T-helper 2 cell treated with Interferon-gamma antibody and Interleukin-4, amounts not matched to agents 100 ng/mL and 5 ng/mL, for 36 hours (primary cell): ENCODE results near the gene LRRC2. TPM values are rescaled to one million over a fixed set of nuclear protein-coding genes. Genes with fewer than 3 reads are reported as not detected.
"Not testable (repeated sequence)": the region's sequence is repeated elsewhere in the genome, so short reads cannot be mapped to it uniquely, and the experiment has no call there.

Experiments
- intact Hi-C: fragments of 100-400 bp; cut with micrococcal nuclease; formaldehyde crosslinking; loops from one replicate; pipeline ENCODE4 v1.15.1; 2023
- total RNA-seq: library from RNA; stranded (reverse); gene quantifications from 2 replicates; pipeline ENCODE4 v1.2.3, GENCODE V29; 2022

Gene LRRC2
- total RNA-seq, 1 donor from 2014 or later, result not detected

DNA sequence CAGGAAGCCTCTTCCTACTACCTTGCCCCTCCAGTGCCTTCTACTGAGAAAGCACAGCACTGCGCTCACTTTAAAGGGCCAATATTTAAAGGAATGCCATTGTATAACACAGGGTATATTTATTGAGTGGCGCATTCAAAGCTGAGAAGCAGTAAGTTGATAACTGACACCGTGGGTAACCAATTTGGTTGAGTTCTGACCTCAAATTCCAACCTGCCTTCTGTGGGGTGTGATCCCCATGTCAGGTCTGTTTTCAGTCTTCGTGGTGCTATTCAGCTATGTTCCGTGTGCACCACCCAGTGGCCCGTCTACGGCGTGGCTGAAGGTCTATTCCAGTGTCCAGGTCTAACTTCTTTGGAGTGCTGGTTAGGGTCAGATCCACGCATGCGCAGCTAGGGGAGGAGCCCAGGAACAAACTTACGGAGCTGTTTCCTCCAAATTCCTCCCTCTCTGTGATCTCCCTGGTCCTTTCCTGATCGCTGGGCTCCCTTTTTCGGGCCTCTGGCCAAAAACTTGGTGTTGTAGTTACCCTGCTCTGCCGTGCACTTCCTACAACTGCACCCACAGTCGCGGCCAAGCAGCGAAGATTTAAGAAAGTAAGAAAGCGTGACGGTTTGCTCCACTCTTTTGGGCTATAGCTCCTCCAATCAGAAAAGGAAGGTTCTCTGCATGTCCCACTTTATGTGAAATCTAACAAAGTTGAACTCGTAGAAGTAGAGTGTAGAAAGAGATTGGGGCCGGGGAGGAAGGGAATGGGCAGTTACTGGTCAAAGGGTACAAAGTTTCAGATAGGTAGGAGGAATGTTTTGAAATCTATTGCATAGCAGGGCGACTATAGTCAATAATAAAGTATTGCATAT is 7.7 kb downstream of the LRRC2 start:
- intact Hi-C loops, result loop anchor here (1.0 to 2.0 kb wide), 4 partner anchors 20 to 72 kb away; partner anchors contain the start of gene RTP3

DNA sequence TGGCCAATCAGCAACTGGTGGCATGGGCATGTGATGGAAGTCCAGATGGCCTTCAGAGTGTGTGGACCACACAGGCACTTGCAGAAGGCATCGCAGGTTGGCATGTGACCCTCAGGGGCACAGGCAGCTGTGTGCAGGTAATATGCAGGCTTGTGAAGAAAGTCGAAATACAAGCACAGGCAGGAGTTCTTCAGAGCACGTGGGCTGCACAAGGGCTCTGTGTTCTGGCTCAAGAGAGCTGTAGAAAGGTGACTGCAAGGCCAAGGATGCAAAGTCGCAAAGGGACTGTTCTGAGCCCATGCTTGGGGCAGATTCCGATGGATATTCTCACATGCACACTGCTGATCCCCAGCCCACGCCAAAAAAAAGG is 8.3 kb downstream of the LRRC2 start:
- intact Hi-C loops, result loop anchor here (1.0 to 2.0 kb wide), 4 partner anchors 19 to 73 kb away; partner anchors contain the start of gene RTP3

DNA sequence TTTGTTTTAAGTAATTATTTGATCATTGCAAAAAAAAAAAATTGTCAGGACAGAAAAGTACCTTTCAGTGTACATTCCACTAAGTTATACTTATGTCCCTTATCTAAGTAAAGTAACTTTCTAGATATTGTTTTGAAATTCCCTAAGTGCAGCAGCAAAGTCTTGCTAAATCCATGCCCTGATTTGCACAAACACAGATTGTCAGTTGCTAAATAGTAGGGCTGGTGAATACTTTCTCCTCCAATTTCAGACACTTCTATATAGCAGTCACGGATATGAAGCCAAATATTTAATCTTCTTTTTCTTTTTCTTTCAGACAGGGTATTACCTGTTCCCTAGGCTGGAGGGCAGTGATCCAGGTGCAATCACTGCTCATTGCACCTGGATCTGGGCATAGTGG is 12.9 kb downstream of the LRRC2 start:
- intact Hi-C loops, result no loop called here

DNA sequence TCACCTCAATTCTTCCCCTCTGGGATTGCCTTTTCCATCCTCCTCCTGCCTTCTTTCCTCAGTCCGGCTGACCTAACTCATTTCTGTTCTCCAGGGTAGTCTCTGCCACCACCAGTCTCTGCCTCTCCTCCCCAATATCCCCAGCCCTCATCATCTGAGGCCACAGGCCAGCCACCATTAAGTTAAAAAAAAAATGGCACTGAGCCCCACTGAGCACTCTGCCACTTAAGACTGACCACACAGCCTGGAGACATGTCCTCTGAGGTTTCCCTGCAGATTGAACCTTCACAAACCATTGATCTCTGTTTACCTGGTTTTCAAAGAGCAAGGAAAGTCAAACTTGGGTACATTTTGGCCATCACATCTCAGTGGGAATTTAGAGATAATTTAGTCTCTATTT is 13.6 kb downstream of the LRRC2 start:
- intact Hi-C loops, result no loop called here

GRCh38 chr3:46551615-46552014 is 14.5 kb downstream of the LRRC2 start:
- intact Hi-C loops, result no loop called here

DNA sequence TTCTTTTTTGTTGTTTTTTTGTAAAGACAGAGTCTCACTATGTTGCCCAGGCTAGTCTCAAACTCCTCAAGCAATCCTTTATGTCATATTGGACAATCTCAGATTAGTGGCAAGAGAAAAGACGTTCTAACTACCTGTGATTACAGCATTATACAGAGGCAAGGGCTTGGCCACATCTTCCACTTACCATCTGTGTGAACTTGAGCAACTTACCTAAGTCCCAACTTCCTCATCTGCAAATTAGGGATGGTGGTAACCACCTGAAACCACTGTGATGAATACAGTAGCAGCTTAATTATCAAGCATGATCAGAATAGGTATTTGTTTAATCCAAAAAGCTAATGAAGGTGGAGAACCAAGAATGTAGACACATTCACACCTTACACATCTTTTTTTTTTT is 16.1 kb downstream of the LRRC2 start:
- intact Hi-C loops, result no loop called here

- intact Hi-C loops, result no loop called here
Observed at GRCh38 chr3:46549408-46549904, 16.6 kb downstream of the LRRC2 start.

DNA sequence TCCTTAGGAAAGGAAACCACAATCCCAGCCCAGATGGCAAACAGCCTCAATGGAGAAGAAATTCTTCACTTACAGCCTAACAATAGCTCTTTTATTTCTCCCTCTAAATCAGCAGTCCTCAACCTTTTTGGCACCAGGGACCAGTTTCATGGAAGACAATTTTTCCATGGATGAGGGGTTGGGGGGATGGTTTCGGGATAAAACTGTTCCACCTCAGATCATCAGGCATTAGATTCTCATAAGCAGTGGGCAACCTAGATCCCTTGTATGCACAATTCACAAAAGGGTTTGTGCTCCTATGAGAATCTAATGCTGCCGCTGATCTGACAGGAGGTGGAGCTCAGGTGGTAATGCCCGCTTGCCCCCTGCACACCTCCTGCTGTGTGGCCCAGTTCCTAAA is 17.5 kb downstream of the LRRC2 start:
- intact Hi-C loops, result not testable (repeated sequence)

DNA sequence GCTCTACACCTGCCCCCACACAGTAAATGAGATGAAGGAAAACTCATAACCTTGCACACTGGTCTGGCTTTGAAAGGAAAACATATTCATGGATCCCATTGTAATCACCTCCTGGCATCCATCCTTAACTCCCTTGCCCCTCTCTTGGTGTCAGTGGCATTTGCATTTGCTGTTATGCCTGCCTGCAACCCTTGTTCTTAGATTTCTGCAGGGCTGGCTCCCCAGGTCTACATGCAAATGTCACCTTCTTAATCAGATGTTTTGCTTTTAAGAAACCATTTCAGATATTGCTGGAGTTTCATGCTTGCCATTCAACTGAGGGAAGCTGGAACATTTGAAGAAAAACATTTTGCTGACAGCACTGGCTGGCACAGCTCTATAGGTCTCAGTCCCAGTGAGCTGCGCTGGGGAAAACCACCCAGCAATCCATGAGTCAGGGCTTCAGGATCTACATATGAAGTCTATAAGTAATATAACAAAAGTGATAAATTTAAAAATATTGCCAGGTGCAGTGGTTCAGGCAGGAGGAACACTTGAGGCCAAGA is 19.1 kb downstream of the LRRC2 start:
- intact Hi-C loops, result no loop called here

GRCh38 chr3:46545818-46546630 is 20.1 kb downstream of the LRRC2 start:
- intact Hi-C loops, result no loop called here

GRCh38 chr3:46544771-46545503 is 21.2 kb downstream of the LRRC2 start:
- intact Hi-C loops, result no loop called here

DNA sequence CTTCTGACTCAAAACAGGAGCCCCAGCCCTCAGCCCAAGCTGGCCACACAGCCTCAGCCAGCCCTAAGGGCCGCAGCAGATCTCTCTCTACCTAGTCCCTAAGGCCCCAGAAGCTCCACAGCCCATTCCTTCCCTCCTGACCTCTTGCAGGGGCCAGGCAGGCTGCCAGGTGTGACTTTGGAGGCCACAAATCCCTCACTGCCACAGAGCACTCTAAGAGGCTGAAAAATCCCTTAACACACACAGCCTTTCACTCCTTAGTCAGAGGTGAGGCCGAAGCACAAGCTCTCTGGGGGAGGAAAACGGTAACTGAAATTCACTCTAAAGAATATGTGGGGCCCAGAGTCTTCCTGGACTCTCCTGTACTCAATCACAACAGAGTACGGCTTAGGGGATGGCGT is 23.3 kb downstream of the LRRC2 start:
- intact Hi-C loops, result no loop called here

DNA sequence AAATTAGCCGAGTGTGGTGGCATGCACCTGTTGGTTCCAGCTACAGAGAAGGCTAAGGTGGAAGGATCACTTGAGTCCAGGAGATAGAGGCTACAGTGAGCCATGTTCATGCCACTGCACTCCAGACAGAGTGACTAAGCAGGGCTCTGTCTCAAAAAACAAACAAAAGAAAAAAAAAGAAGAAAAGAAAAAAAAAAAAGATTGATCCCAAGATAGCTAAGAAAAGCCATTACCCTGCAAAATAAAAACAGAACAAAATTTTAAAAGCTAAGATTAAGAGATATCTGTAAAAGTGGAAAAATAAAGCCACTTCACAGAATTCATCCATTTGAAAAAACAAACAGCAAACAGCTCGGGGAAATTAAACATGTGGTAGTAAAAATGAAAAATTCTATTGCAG is 23.8 kb downstream of the LRRC2 start:
- intact Hi-C loops, result no loop called here

DNA sequence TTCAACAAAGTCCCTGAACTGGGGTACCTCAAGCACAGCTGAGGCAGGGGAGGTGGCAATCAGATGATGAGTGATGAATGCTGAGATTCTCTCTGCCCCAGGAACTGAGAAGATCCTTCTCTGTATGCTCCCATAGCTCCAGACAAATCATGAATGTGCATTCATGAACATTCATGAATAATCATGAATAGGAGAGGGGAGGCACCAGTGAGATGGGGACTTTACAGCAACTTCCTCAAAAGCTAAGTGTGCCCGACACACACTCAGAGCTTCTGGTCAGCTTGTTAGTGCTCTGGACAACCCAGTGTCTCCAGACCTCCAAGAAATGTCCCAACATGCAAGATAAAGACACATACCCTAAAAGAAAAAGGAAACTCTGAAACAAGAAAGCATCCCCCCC is 24.3 kb downstream of the LRRC2 start:
- intact Hi-C loops, result no loop called here

DNA sequence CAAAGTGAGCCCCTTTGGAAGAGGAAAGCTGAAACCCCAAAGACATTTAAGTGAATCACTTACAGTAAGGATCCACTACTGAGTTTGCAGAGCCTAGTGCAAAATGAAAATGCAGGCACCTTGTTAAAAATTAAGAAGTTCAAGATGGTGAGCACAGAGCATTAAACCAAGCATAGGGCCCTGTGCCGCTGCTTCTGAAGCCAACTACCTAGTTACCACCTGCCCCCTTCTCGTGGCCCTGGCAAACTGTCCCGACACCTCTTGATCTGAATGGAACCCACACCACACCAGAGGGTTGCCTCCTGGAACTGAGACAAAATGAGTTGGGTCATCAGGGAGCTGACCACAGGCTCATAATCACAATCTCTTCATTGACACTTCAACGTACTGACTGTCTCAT is 25.6 kb downstream of the LRRC2 start:
- intact Hi-C loops, result no loop called here

DNA sequence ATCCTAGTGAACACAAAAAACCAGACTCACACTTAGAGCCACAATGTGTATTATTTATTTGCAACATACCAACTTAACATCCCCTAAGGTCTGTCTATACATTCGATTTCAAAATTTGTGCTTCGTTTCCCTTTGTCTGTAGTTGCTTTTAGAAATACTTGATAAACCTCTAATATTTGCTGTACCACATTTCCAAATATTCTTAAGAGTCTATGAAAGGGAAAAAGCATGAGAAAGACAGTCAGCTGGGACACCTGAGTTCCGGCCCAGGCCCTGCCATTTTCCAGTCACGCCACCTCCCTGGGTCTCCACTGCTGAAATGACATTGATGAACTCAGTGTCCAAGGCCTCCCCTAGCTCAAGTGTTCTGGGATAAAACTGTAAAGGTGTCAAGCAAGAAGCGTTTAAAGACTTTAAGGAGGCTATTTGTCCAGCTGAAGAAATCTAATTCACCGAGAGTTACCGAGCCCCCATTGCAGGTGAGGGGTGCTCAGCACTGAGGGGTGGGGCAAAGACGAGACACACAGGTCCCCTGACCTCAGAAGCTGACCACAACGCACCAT is 26.6 kb downstream of the LRRC2 start:
- intact Hi-C loops, result loop anchor here (2.0 to 5.0 kb wide), 3 partner anchors 51 to 623 kb away; partner anchors contain the start of gene SETD2

DNA sequence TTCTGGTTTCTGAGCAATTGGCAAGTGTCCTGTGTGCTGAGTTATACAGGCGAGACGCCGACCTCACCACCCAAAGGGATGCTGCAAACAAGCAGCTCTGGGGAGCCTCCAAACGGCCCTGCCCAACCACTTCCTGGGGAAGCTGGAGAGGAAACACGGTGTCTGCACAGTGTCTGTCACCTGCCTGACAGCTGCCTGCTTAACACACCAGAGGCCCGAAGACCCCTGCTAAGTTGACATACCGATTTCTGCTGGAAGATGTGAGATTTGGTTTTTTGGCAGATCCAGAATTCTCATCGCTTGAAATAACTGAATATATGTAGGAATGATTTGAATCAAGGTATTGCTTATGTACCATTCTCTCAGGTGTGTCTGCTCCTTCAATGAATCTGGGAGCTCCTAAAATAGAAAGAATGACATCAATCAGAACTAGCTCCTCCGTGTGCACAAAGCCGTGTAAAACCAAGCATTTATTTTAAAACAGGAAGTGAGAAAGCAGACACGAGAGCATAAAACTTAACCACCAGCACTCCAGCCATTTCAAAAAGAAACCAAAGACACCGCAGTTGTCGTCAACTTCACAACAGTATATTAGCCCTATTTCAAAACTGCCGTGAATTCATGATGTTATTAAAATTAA is 27.2 kb downstream of the LRRC2 start:
- intact Hi-C loops, result loop anchor here (1.0 to 5.0 kb wide), 4 partner anchors 19 to 623 kb away; partner anchors contain the start of gene SETD2

GRCh38 chr3:46538425-46538802 is 27.7 kb downstream of the LRRC2 start:
- intact Hi-C loops, result loop anchor here (1.0 to 5.0 kb wide), 4 partner anchors 20 to 624 kb away; partner anchors contain the start of gene SETD2

GRCh38 chr3:46537779-46538178 is 28.3 kb downstream of the LRRC2 start:
- intact Hi-C loops, result loop anchor here (1.0 to 5.0 kb wide), 4 partner anchors 21 to 625 kb away; partner anchors contain the start of gene SETD2

DNA sequence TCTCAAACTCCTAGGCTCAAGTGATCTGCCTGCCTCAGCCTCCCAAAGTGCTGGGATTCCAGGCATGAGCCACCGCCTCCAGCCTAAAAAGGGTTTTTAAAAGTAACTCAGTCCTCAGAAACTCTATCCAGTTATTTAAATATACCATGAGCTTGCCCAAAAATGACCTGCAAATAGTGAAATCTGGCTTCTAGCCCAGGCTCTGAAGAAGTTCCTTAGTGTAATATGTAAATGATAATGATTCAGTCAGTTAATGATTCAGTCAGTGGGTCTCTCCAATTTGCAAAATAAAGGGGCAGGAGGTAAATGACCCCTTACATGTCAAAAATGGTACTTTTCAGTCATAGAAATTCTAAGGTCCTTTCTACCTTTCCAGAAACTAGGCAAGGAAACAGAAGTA is 28.8 kb downstream of the LRRC2 start:
- intact Hi-C loops, result loop anchor here (5.0 kb wide), 1 partner anchor 625 kb away; the partner anchor contains the start of gene SETD2
